Right lobe of liver (tissue), 6 donors: Measurements from ENCODE around the gene LRRC73. TPM values are rescaled to one million over a fixed set of nuclear protein-coding genes. Genes with fewer than 3 reads are reported as not detected.

Experiments
- ATAC-seq, 4 donors: fragments of 200-7000 bp; cut with Tn5 transposase; one replicate each; pipeline ENCODE4 v1.9.1; 2020; ENCODE audit warnings: mild to moderate bottlenecking in 4 of 4, moderate library complexity in 4 of 4
- DNase-seq, 3 donors: peaks; one replicate each; pipeline ENCODE4 v3.0.0-alpha.2; 2020
- H3K27ac ChIP-seq, 3 donors: fragments of 200-600 bp; one replicate each; pipeline ENCODE4 v1.8.0; 2022
- H3K27me3 ChIP-seq, 2 donors: fragments of 200-600 bp; one replicate each; pipeline ENCODE4 v1.8.0; 2022
- H3K36me3 ChIP-seq, 4 donors: fragments of 200-600 bp; sonication (generic) in 1 of 4; one replicate each; pipeline versions ENCODE4 v1.5.1 to v1.8.0; 2017 to 2022; ENCODE audit warnings: control low read depth in 1 of 4
- H3K4me1 ChIP-seq, 4 donors: fragments of 200-600 bp; sonication (generic) in 1 of 4; one replicate each; pipeline versions ENCODE4 v1.5.1 to v1.8.0; 2017 to 2022; ENCODE audit warnings: control low read depth in 1 of 4
- H3K4me3 ChIP-seq, 3 donors: fragments of 200-600 bp; one replicate each; pipeline ENCODE4 v1.8.0; 2022
- H3K9me3 ChIP-seq, 4 donors: fragments of 200-600 bp; sonication (generic) in 1 of 4; one replicate each; pipeline versions ENCODE4 v1.5.1 to v1.8.0; 2017 to 2022; ENCODE audit warnings: control low read depth in 1 of 4
- POLR2A ChIP-seq: fragments of 450-650 bp; IDR thresholded peaks from one replicate; pipeline ENCODE4 v1.6.1; 2017; ENCODE audit warnings: antibody characterized with exemption, mild to moderate bottlenecking
- WGBS: methylation state at CpG from one replicate; pipeline ENCODE4 v1.1.6; 2018; ENCODE audit warnings: low coverage, low lambda C conversion rate; ENCODE audit not compliant: insufficient coverage; ENCODE audit errors: missing lambda C conversion rate; 5-methylcytosine and 5-hydroxymethylcytosine counted together
- intact Hi-C, 2 donors: fragments of 100-400 bp; cut with DNase I; formaldehyde crosslinking; loops; one replicate each; pipeline versions ENCODE4 v1.11.2 to v1.14.1; 2022
- total RNA-seq, 6 experiments: library from RNA; depleted of rRNA in 2 of 6; stranded (reverse); fragments of >200 nt in 2 of 6; fragmentation: NEBNext Ultra II Directional in 3 of 6; extraction: Animal tissue kit (Norgen Biotek cat#: 25700) in 3 of 6; gene quantifications; one replicate each; pipeline versions ENCODE4 v1.1.0 to v1.2.4, GENCODE V29; 2016 to 2023
- TF ChIP-seq, protein P1 (sequence below), 4 donors: fragments of 200-600 bp in 3 of 4; fragments of 450-650 bp in 1 of 4; IDR thresholded peaks; one replicate each; pipeline versions ENCODE4 v1.5.1 to v1.8.0; 2016 to 2022; ENCODE audit warnings: antibody characterized with exemption in 4 of 4, mild to moderate bottlenecking in 2 of 4
- donor health status: DM: no; HTN: yes; CAD: no.
- donor health status: DM: no; HTN: no; CAD: no.
- donor health status: DM: no; HTN: no; CAD: no.
- donor health status: DM: no; HTN: yes; CAD: no.
- donor health status: DM: no; HTN: yes; CAD: no.

LRRC73 gene
- total RNA-seq, 6 experiments from 2014 or later, result 0.12 to 0.43 (median 0.26) TPM; not detected in 1

DNA sequence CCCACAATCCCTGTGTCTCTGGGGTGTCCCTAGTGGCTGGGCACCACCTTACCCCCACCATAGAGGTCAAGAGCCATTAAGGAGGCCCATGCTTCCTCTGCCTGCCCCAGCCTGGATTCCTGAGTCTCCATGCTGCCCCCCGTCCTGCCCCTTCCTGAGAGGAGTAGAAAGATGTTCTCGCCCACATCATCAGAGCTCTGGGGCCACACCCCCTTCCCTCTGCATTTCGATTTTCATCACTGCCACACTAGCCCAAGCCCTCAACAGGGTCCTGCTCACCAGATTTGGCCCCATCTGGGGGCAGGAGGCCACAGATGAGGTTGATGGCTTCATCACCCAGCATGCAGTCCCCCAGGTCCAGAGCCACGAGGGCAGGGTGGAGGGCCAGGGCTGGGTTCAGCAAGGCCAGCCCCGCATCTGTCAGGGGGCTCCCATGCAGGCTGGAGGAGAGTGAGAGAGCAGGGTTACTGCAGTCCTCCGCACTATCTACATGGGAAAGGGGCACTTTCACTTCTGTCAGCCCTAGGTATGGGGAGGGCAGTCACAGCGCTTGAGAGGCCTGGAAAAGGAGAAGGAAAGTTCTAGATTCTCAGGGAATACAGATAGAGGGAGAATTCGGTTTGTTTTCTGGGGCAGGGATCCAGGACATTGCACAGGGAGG is 1.5 kb downstream of the LRRC73 start:
- no peak overlapping the region for H3K4me3 ChIP-seq
- no peak overlapping the region for H3K27ac ChIP-seq
- H3K27me3 ChIP-seq, result no peaks in the 10 kb centered on the region
- WGBS, result 70% methylated on average over 5 of the region's 8 CpGs
- no peak for ATAC-seq
- no peaks in the 10 kb centered on the region for H3K9me3 ChIP-seq
- peaks cover 0 to 14% (median 2%) of the 10 kb centered on the region in 4 donors for H3K4me1 ChIP-seq
- intact Hi-C loops, result loop anchor here (5.0 kb wide), 1 partner anchor 56 kb away; no protein-coding TSS in a partner anchor
- H3K36me3 ChIP-seq, result peaks cover 0 to 36% (median 14%) of the 10 kb centered on the region in 4 donors
- TF ChIP-seq POLR2A, result no peak
- TF ChIP-seq, protein P1, sequence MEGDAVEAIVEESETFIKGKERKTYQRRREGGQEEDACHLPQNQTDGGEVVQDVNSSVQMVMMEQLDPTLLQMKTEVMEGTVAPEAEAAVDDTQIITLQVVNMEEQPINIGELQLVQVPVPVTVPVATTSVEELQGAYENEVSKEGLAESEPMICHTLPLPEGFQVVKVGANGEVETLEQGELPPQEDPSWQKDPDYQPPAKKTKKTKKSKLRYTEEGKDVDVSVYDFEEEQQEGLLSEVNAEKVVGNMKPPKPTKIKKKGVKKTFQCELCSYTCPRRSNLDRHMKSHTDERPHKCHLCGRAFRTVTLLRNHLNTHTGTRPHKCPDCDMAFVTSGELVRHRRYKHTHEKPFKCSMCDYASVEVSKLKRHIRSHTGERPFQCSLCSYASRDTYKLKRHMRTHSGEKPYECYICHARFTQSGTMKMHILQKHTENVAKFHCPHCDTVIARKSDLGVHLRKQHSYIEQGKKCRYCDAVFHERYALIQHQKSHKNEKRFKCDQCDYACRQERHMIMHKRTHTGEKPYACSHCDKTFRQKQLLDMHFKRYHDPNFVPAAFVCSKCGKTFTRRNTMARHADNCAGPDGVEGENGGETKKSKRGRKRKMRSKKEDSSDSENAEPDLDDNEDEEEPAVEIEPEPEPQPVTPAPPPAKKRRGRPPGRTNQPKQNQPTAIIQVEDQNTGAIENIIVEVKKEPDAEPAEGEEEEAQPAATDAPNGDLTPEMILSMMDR (IDR thresholded peaks at IDR 0.05), result no peak
- DNase-seq, result no peak

DNA sequence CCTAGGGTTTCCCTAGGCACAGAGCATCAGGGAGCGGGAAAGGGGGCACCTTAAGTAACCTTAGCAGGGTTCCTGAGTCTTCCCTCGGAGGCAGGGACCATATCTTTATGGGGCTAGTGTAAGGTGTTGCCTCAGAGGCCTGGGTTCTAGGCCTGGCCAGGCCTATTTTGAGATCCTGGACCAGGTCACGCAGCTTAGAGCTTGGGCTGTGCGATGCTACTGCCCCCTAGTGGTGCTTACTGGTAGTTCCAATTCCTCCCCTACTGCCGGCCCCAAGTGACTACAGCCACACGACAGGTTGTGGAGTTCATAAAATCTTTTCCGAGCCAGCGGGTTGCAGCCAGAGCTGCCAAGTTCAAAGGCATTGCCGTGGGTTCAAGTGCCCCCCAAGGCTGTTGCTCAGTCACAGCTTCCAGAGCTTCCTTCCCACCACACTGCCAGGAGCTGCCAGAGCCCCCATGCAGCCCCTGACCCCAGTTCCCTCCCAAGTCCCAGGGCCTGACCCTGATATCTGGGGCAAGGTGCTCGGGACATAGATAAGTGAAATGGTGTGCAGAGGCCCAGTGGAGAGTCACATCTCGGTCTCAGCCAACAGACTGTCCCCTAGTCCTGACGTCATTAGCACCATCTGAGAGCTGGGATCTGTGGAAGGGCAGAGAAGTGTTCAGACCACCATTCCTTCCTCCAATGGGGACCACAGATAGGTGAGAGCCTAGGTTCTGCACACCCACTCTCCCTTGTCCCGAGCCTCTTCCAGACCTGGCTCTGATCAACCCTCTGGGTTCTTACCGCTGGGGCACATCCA is 3.3 kb downstream of the LRRC73 start:
- no peak overlapping the region for H3K4me3 ChIP-seq
- no peak for TF ChIP-seq POLR2A
- TF ChIP-seq, protein P1 (IDR thresholded peaks at IDR 0.05), result peak; percentile 88 to 98 (median 96)
- H3K27me3 ChIP-seq, result no peaks in the 10 kb centered on the region
- H3K4me1 ChIP-seq, result peaks cover 0 to 14% (median 2%) of the 10 kb centered on the region in 4 donors
- 26% methylated on average over 12 of the region's 14 CpGs for WGBS
- no peaks in the 10 kb centered on the region for H3K9me3 ChIP-seq
- peak; percentile 70 to 77 (median 73) for ATAC-seq
- DNase-seq, result peak; percentile 64 to 81 (median 79)
- no peak overlapping the region for H3K27ac ChIP-seq
- H3K36me3 ChIP-seq, result peaks cover 0 to 31% (median 9%) of the 10 kb centered on the region in 4 donors
- intact Hi-C loops, result loop anchor here (5.0 kb wide), 1 partner anchor 55 kb away; no protein-coding TSS in a partner anchor

DNA sequence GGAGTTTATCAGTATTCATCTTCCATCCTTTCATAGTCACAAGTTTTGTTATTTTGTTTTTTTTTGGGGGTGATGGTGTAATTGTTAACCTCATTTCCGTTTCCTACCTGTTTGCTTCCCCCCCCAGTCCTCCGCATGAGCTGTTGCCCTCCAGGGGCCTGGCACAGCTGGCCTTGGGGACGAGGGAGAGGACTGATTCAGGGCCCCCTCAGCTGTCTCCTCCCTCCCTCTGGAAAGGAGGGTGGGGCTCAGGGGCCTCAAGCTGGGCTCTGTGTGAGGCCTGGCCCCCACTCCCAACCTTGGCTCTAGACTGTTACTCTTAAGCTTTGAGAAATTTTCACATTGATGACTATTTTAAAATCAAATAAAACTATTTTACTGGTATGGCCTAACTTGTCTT is 4.0 kb downstream of the LRRC73 start:
- Histone ChIP-seq H3K36me3 (peaks cover 0 to 28% (median 8%) of the 10 kb centered on the region in 4 donors), H3K4me3 (no peak overlapping the region), H3K9me3 (no peaks in the 10 kb centered on the region), H3K4me1 (peaks cover 0 to 14% (median 2%) of the 10 kb centered on the region in 4 donors), H3K27ac (no peak overlapping the region), H3K27me3 (no peaks in the 10 kb centered on the region)
- DNase-seq (no peak), ATAC-seq (no peak)
- TF ChIP-seq, protein P1 (IDR thresholded peaks at IDR 0.05), result no peak
- TF ChIP-seq POLR2A, result no peak
- WGBS, result 93% methylated on average over 3 of the region's 3 CpGs
- intact Hi-C loops, result loop anchor here (5.0 kb wide), 1 partner anchor 54 kb away; no protein-coding TSS in a partner anchor

DNA sequence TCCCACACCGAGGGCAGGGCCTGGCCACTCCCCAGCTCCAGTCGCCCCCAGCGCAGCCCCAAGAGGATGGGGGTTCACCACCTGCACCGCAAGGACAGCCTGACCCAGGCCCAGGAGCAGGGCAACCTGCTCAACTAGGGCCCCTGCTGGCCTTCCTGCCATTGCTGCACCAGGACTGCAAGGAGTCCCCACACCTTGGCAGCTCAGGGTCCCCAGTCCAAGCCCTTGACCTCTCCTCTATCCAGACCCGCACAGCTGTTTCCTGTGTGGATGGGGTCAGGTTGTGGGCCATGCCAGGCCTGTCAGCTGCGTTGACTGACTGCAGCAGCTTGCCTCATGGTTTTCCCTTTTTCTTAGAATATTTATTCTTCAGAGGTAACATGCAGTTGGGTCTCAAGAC is 4.4 kb downstream of the LRRC73 start:
- H3K4me3 ChIP-seq, result no peak overlapping the region
- ATAC-seq (no peak), DNase-seq (no peak)
- no peaks in the 10 kb centered on the region for H3K9me3 ChIP-seq
- peaks cover 0 to 31% (median 6%) of the 10 kb centered on the region in 4 donors for H3K36me3 ChIP-seq
- peaks cover 0 to 13% (median 2%) of the 10 kb centered on the region in 4 donors for H3K4me1 ChIP-seq
- intact Hi-C loops, result loop anchor here (5.0 kb wide), 1 partner anchor 53 kb away; no protein-coding TSS in a partner anchor
- no peak for TF ChIP-seq POLR2A
- TF ChIP-seq, protein P1 (IDR thresholded peaks at IDR 0.05), result no peak
- 51% methylated on average over 4 of the region's 6 CpGs for WGBS
- no peak overlapping the region for H3K27ac ChIP-seq
- H3K27me3 ChIP-seq, result no peaks in the 10 kb centered on the region
